HepG2 (cell line): ENCODE results near the gene STK11. TPM values are rescaled to one million over a fixed set of nuclear protein-coding genes. Genes with fewer than 3 reads are reported as not detected.
A peak's percentile ranks its signal among the peaks of the same experiment; 100 is the strongest.

Experiments
- AHR ChIP-seq: IDR thresholded peaks from 2 replicates; pipeline ENCODE4 v1.6.1; 2018; ENCODE audit warnings: missing genetic modification reagents, missing compliant biosample characterization
- ATM ChIP-seq: fragments of 450-650 bp; IDR thresholded peaks from 2 replicates; pipeline ENCODE4 v1.7.1; 2017; ENCODE audit warnings: mild to moderate bottlenecking, borderline replicate concordance
- BHLHE40 ChIP-seq: IDR thresholded peaks from 2 replicates; pipeline ENCODE4 v1.6.1; 2011; ENCODE audit warnings: low read length, improper control_type of control experiment
- BRD4 ChIP-seq: sonication (generic); formaldehyde crosslinking; IDR thresholded peaks from 2 replicates; pipeline ENCODE4 v1.4.0; 2020; ENCODE audit warnings: missing genetic modification reagents
- DNMT1 ChIP-seq: sonication (generic); formaldehyde crosslinking; IDR thresholded peaks from 2 replicates; pipeline ENCODE4 v1.5.1; 2020; ENCODE audit warnings: mild to moderate bottlenecking, missing genetic modification reagents
- DPF2 ChIP-seq: sonication (generic); formaldehyde crosslinking; IDR thresholded peaks from 2 replicates; pipeline ENCODE4 v1.4.0; 2020; ENCODE audit warnings: mild to moderate bottlenecking, low read depth, missing genetic modification reagents, borderline replicate concordance
- FOXA1 ChIP-seq, 2 experiments: fragments of 450-650 bp in 1 of 2; sonication (generic) in 1 of 2; formaldehyde crosslinking in 1 of 2; IDR thresholded peaks; 2 replicates each; pipeline versions ENCODE4 v1.4.0 to v1.6.1; 2016 to 2020; ENCODE audit warnings: missing genetic modification reagents in 1 of 2
- HMGA1 ChIP-seq: sonication (generic); formaldehyde crosslinking; conservative IDR thresholded peaks from 2 replicates; pipeline ENCODE4 v1.4.0; 2020; ENCODE audit warnings: missing genetic modification reagents
- MEIS2 ChIP-seq: sonication (generic); formaldehyde crosslinking; IDR thresholded peaks from 2 replicates; pipeline ENCODE4 v1.9.0; 2021; ENCODE audit warnings: mild to moderate bottlenecking, missing genetic modification reagents
- NFATC3 ChIP-seq: sonication (generic); formaldehyde crosslinking; IDR thresholded peaks from 2 replicates; pipeline ENCODE4 v1.5.1; 2020; ENCODE audit warnings: mild to moderate bottlenecking, missing genetic modification reagents
- PRDM10 ChIP-seq: sonication (generic); formaldehyde crosslinking; IDR thresholded peaks from 2 replicates; pipeline ENCODE4 v1.4.0; 2020; ENCODE audit warnings: low read depth, missing genetic modification reagents
- SIN3B ChIP-seq: fragments of 150-350 bp; IDR thresholded peaks from 2 replicates; pipeline ENCODE4 v1.6.1; 2014; ENCODE audit warnings: low read length
- SRSF9 ChIP-seq: fragments of 200-400 bp; formaldehyde crosslinking; IDR thresholded peaks from 2 replicates; pipeline ENCODE4 v1.6.1; 2018; ENCODE audit warnings: borderline replicate concordance, mild to moderate bottlenecking, low read depth, low read length; ENCODE audit not compliant: insufficient read depth, poor library complexity, severe bottlenecking
- TEAD2 ChIP-seq: sonication (generic); formaldehyde crosslinking; IDR thresholded peaks from 2 replicates; pipeline ENCODE4 v1.9.0; 2021; ENCODE audit warnings: missing genetic modification reagents
- ZFP90 ChIP-seq: sonication (generic); formaldehyde crosslinking; IDR thresholded peaks from 2 replicates; pipeline ENCODE4 v1.8.0; 2022; ENCODE audit warnings: missing genetic modification reagents, mild to moderate bottlenecking, inconsistent platforms, borderline replicate concordance
- ZKSCAN8 ChIP-seq: IDR thresholded peaks from 2 replicates; pipeline ENCODE4 v1.6.1; 2016; ENCODE audit warnings: borderline replicate concordance, missing genetic modification reagents, missing compliant biosample characterization
- ZMYM3 ChIP-seq: sonication (generic); formaldehyde crosslinking; IDR thresholded peaks from 2 replicates; pipeline ENCODE4 v1.5.1; 2020; ENCODE audit warnings: mild to moderate bottlenecking, missing genetic modification reagents
- ZNF382 ChIP-seq: sonication (generic); formaldehyde crosslinking; IDR thresholded peaks from 2 replicates; pipeline ENCODE4 v1.5.0; 2020; ENCODE audit warnings: missing genetic modification reagents, mild to moderate bottlenecking, borderline replicate concordance
- ZNF543 ChIP-seq: sonication (generic); formaldehyde crosslinking; IDR thresholded peaks from 2 replicates; pipeline ENCODE4 v1.4.0; 2020; ENCODE audit warnings: mild to moderate bottlenecking, missing genetic modification reagents
- ZNF562 ChIP-seq: sonication (generic); formaldehyde crosslinking; IDR thresholded peaks from 2 replicates; pipeline ENCODE4 v1.8.0; 2022; ENCODE audit warnings: missing genetic modification reagents, borderline replicate concordance
- ZSCAN9 ChIP-seq: IDR thresholded peaks from 2 replicates; pipeline ENCODE4 v1.6.1; 2016; ENCODE audit warnings: borderline replicate concordance
- polyA plus RNA-seq, 8 experiments: library from polyadenylated mRNA; depleted of rRNA in 3 of 8; stranded (reverse) in 7 of 8; unstranded in 1 of 8; fragments of >200 nt; fragmentation: Illumina TruSeq in 4 of 8; extraction: Trizol in 4 of 8; gene quantifications; 2 replicates each; pipeline versions ENCODE4 v1.2.1 to v1.2.3, GENCODE V29; 2011 to 2016; ENCODE audit warnings: low read depth in 4 of 8, missing spikeins in 1 of 8, mixed read lengths in 1 of 8; ENCODE audit not compliant: insufficient read depth in 1 of 8
- total RNA-seq, 5 experiments: library from RNA; depleted of rRNA; stranded (reverse); fragments of >200 nt; fragmentation: Illumina TruSeq; extraction: Trizol; gene quantifications; 2 replicates each; pipeline ENCODE4 v1.2.3, GENCODE V29; 2016; ENCODE audit warnings: low read depth in 1 of 5
- TF ChIP-seq, protein P1 (sequence below): IDR thresholded peaks from 2 replicates; pipeline ENCODE4 v1.6.1; 2012; ENCODE audit warnings: inconsistent platforms
- TF ChIP-seq, protein P2 (sequence below): sonication (generic); formaldehyde crosslinking; IDR thresholded peaks from 2 replicates; pipeline ENCODE4 v1.5.0; 2020; ENCODE audit warnings: missing genetic modification reagents
- TF ChIP-seq, protein P3 (sequence below): sonication (generic); formaldehyde crosslinking; IDR thresholded peaks from 2 replicates; pipeline ENCODE4 v1.5.0; 2020; ENCODE audit warnings: missing genetic modification reagents

The STK11 gene
- total and polyA plus RNA-seq, 2 of the 13 experiments (the other 11 are each of a cell fraction or from before 2014, with no cell fraction given), result 27.5 to 43.6 TPM

GRCh38 chr19:1173845-1174809, 31.5 kb upstream of the STK11 start, which contains the start of gene SBNO2 (continued):
- TF ChIP-seq, protein P1, sequence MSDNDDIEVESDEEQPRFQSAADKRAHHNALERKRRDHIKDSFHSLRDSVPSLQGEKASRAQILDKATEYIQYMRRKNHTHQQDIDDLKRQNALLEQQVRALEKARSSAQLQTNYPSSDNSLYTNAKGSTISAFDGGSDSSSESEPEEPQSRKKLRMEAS, result peak; percentile 76
- no peak for TF ChIP-seq ZNF543 (CRISPR knock-in tag)
- TF ChIP-seq BHLHE40, result no peak
- TF ChIP-seq AHR (CRISPR knock-in tag), result no peak
- no peak for TF ChIP-seq ZNF382 (CRISPR knock-in tag)
- TF ChIP-seq DNMT1 (CRISPR knock-in tag), result no peak
- no peak for TF ChIP-seq ZNF562
- no peak for TF ChIP-seq PRDM10 (CRISPR knock-in tag)
- TF ChIP-seq ZMYM3 (CRISPR knock-in tag), result peak; percentile 82
- no peak for TF ChIP-seq ZKSCAN8 (CRISPR knock-in tag)
- TF ChIP-seq, protein P2, sequence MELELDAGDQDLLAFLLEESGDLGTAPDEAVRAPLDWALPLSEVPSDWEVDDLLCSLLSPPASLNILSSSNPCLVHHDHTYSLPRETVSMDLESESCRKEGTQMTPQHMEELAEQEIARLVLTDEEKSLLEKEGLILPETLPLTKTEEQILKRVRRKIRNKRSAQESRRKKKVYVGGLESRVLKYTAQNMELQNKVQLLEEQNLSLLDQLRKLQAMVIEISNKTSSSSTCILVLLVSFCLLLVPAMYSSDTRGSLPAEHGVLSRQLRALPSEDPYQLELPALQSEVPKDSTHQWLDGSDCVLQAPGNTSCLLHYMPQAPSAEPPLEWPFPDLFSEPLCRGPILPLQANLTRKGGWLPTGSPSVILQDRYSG (CRISPR knock-in tag), result no peak
- TF ChIP-seq TEAD2 (CRISPR knock-in tag), result no peak
- no peak for TF ChIP-seq MEIS2 (CRISPR knock-in tag)
- no peak for TF ChIP-seq ATM
- TF ChIP-seq NFATC3 (CRISPR knock-in tag), result no peak
- TF ChIP-seq, protein P3, sequence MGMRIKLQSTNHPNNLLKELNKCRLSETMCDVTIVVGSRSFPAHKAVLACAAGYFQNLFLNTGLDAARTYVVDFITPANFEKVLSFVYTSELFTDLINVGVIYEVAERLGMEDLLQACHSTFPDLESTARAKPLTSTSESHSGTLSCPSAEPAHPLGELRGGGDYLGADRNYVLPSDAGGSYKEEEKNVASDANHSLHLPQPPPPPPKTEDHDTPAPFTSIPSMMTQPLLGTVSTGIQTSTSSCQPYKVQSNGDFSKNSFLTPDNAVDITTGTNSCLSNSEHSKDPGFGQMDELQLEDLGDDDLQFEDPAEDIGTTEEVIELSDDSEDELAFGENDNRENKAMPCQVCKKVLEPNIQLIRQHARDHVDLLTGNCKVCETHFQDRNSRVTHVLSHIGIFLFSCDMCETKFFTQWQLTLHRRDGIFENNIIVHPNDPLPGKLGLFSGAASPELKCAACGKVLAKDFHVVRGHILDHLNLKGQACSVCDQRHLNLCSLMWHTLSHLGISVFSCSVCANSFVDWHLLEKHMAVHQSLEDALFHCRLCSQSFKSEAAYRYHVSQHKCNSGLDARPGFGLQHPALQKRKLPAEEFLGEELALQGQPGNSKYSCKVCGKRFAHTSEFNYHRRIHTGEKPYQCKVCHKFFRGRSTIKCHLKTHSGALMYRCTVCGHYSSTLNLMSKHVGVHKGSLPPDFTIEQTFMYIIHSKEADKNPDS, result no peak
- TF ChIP-seq ZSCAN9 (CRISPR knock-in tag), result no peak
- TF ChIP-seq SIN3B, result no peak
- no peak for TF ChIP-seq FOXA1 (IDR thresholded peaks at IDR 0.05)
- no peak for TF ChIP-seq FOXA1 (CRISPR knock-in tag; IDR thresholded peaks at IDR 0.05)
- TF ChIP-seq SRSF9, result no peak
- no peak for TF ChIP-seq DPF2 (CRISPR knock-in tag)
- TF ChIP-seq ZFP90 (CRISPR knock-in tag), result no peak
- no peak for TF ChIP-seq HMGA1 (CRISPR knock-in tag)
- TF ChIP-seq BRD4 (CRISPR knock-in tag), result 0 out of 2 replicates have a peak, but pooled peaks have one; percentile 48
